H9 (cell line): ENCODE results near the gene RIPK1. TPM values are rescaled to one million over a fixed set of nuclear protein-coding genes. Genes with fewer than 3 reads are reported as not detected.
"Not testable (repeated sequence)": the region's sequence is repeated elsewhere in the genome, so short reads cannot be mapped to it uniquely, and the experiment has no call there.

Source experiments
- DNase-seq: peaks from one replicate; pipeline ENCODE4 v3.0.0-alpha.2; 2017
- H2AFZ ChIP-seq: one replicate; pipeline ENCODE4 v1.6.1; 2013; ENCODE audit warnings: mild to moderate bottlenecking, low read length, control low read depth, moderate library complexity
- H2AK5ac ChIP-seq: 2 replicates; pipeline ENCODE4 v1.6.1; 2013; ENCODE audit warnings: low read length, control low read depth, mixed read lengths; ENCODE audit not compliant: insufficient read length
- H2BK120ac ChIP-seq: one replicate; pipeline ENCODE4 v1.6.1; 2013; ENCODE audit warnings: low read depth, mild to moderate bottlenecking, low read length, control low read depth, inconsistent platforms; ENCODE audit not compliant: poor library complexity, severe bottlenecking
- H2BK12ac ChIP-seq: 2 replicates; pipeline ENCODE4 v1.6.1; 2013; ENCODE audit warnings: low read length, control low read depth, mixed read lengths, low read depth; ENCODE audit not compliant: insufficient read length
- H2BK15ac ChIP-seq: 2 replicates; pipeline ENCODE4 v1.6.1; 2013; ENCODE audit warnings: low read depth, low read length, control low read depth
- H2BK20ac ChIP-seq: one replicate; pipeline ENCODE4 v1.6.1; 2013; ENCODE audit warnings: low read depth, mild to moderate bottlenecking, low read length, control low read depth, inconsistent platforms; ENCODE audit not compliant: poor library complexity, severe bottlenecking
- H2BK5ac ChIP-seq: 2 replicates; pipeline ENCODE4 v1.6.1; 2013; ENCODE audit warnings: low read length, control low read depth, mixed read lengths; ENCODE audit not compliant: insufficient read length
- H3K14ac ChIP-seq: 2 replicates; pipeline ENCODE4 v1.6.1; 2013; ENCODE audit warnings: low read length, control low read depth; ENCODE audit not compliant: insufficient read depth
- H3K18ac ChIP-seq: 2 replicates; pipeline ENCODE4 v1.6.1; 2013; ENCODE audit warnings: low read depth, mild to moderate bottlenecking, mixed read lengths, low read length, control low read depth; ENCODE audit not compliant: insufficient read length
- H3K23ac ChIP-seq: 2 replicates; pipeline ENCODE4 v1.6.1; 2013; ENCODE audit warnings: low read length, control low read depth, mixed read lengths, low read depth; ENCODE audit not compliant: insufficient read length
- H3K23me2 ChIP-seq: 2 replicates; pipeline ENCODE4 v1.6.1; 2013; ENCODE audit warnings: low read depth, mild to moderate bottlenecking, mixed read lengths, low read length, control low read depth; ENCODE audit not compliant: insufficient read length, poor library complexity, severe bottlenecking
- H3K27ac ChIP-seq: 2 replicates; pipeline ENCODE4 v1.5.1; 2013; ENCODE audit warnings: low read length, control low read depth, mixed read lengths, low read depth; ENCODE audit not compliant: insufficient read length
- H3K27me3 ChIP-seq: 2 replicates; pipeline ENCODE4 v1.6.1; 2013; ENCODE audit warnings: low read length, control low read depth, inconsistent platforms; ENCODE audit not compliant: insufficient read depth
- H3K4ac ChIP-seq: 2 replicates; pipeline ENCODE4 v1.6.1; 2013; ENCODE audit warnings: low read depth, mild to moderate bottlenecking, control low read depth, inconsistent platforms, low read length, moderate library complexity
- H3K4me1 ChIP-seq: 2 replicates; pipeline ENCODE4 v1.6.1; 2013; ENCODE audit warnings: low read length, control low read depth, inconsistent platforms; ENCODE audit not compliant: insufficient read depth
- H3K4me2 ChIP-seq: 2 replicates; pipeline ENCODE4 v1.6.1; 2013; ENCODE audit warnings: low read length, control low read depth, mixed read lengths; ENCODE audit not compliant: insufficient read length, insufficient read depth
- H3K56ac ChIP-seq: 2 replicates; pipeline ENCODE4 v1.6.1; 2013; ENCODE audit warnings: low read depth, mild to moderate bottlenecking, mixed read lengths, low read length, control low read depth; ENCODE audit not compliant: insufficient read length
- H3K79me1 ChIP-seq: 2 replicates; pipeline ENCODE4 v1.6.1; 2013; ENCODE audit warnings: low read depth, mild to moderate bottlenecking, moderate library complexity, low read length, control low read depth, inconsistent platforms; ENCODE audit not compliant: insufficient read depth, poor library complexity, severe bottlenecking
- H3K79me2 ChIP-seq: 2 replicates; pipeline ENCODE4 v1.6.1; 2013; ENCODE audit warnings: low read length, control low read depth, inconsistent platforms; ENCODE audit not compliant: insufficient read depth
- H3K9ac ChIP-seq: 2 replicates; pipeline ENCODE4 v1.6.1; 2013; ENCODE audit warnings: low read length, control low read depth, mixed read lengths; ENCODE audit not compliant: insufficient read length; ENCODE audit errors: extremely low read depth
- H3K9me3 ChIP-seq: one replicate; pipeline ENCODE4 v1.6.1; 2013; ENCODE audit warnings: low read depth, low read length, inconsistent platforms; ENCODE audit not compliant: control insufficient read depth
- H3T11ph ChIP-seq: one replicate; pipeline ENCODE4 v1.6.1; 2013; ENCODE audit warnings: mild to moderate bottlenecking, low read length, control low read depth, inconsistent platforms
- H4K20me1 ChIP-seq: one replicate; pipeline ENCODE4 v1.6.1; 2013; ENCODE audit not compliant: control insufficient read depth, insufficient read length, insufficient read depth
- H4K5ac ChIP-seq: 2 replicates; pipeline ENCODE4 v1.6.1; 2013; ENCODE audit warnings: low read depth, mild to moderate bottlenecking, mixed read lengths, low read length, control low read depth; ENCODE audit not compliant: insufficient read length
- H4K8ac ChIP-seq: replicated peaks from 2 replicates; pipeline ENCODE4 v1.6.1; 2013; ENCODE audit warnings: low read length, control low read depth, mixed read lengths, low read depth; ENCODE audit not compliant: insufficient read length
- H4K91ac ChIP-seq: 2 replicates; pipeline ENCODE4 v1.6.1; 2013; ENCODE audit warnings: low read depth, mild to moderate bottlenecking, moderate library complexity, mixed read lengths, low read length, control low read depth; ENCODE audit not compliant: insufficient read length
- H3K27ac Mint-ChIP-seq, 3 experiments: 2 replicates in 2 of 3; 3 replicates in 1 of 3; pipeline ENCODE4 v1.8.0; 2020 to 2021; ENCODE audit warnings: mixed read lengths in 3 of 3, mild to moderate bottlenecking in 1 of 3, moderate library complexity in 1 of 3
- H3K27me3 Mint-ChIP-seq: 2 replicates; pipeline ENCODE4 v1.8.0; 2021; ENCODE audit warnings: low read depth, mild to moderate bottlenecking, moderate library complexity, mixed read lengths
- H3K36me3 Mint-ChIP-seq, 3 experiments: 2 replicates in 2 of 3; 3 replicates in 1 of 3; pipeline ENCODE4 v1.8.0; 2020 to 2021; ENCODE audit warnings: low read depth in 3 of 3, mixed read lengths in 3 of 3; ENCODE audit not compliant: insufficient read depth in 1 of 3
- H3K4me1 Mint-ChIP-seq, 2 experiments: 2 replicates each; pipeline ENCODE4 v1.8.0; 2020; ENCODE audit warnings: mixed read lengths in 2 of 2
- H3K4me3 Mint-ChIP-seq, 2 experiments: 2 replicates in 1 of 2; 3 replicates in 1 of 2; pipeline ENCODE4 v1.8.0; 2020 to 2021; ENCODE audit warnings: mild to moderate bottlenecking in 2 of 2, mixed read lengths in 2 of 2, moderate library complexity in 1 of 2
- H3K9me3 Mint-ChIP-seq, 2 experiments: 2 replicates in 1 of 2; 3 replicates in 1 of 2; pipeline ENCODE4 v1.8.0; 2020; ENCODE audit warnings: mild to moderate bottlenecking in 2 of 2, mixed read lengths in 2 of 2, moderate library complexity in 1 of 2
- CTCF ChIP-seq: fragments of 200-600 bp; sonication (generic); conservative IDR thresholded peaks from 3 replicates; pipeline ENCODE4 v1.8.0; 2021; ENCODE audit warnings: antibody characterized with exemption, mild to moderate bottlenecking
- WGBS: extraction: QIAGEN DNeasy Blood & Tissue Kit; methylation state at CpG from one replicate; pipeline ENCODE4 v1.1.7; 2013; ENCODE audit warnings: missing lambda C conversion rate, low lambda C conversion rate, mixed read lengths; ENCODE audit not compliant: insufficient read length; ENCODE audit errors: extremely low coverage; 5-methylcytosine and 5-hydroxymethylcytosine counted together
- total RNA-seq: library from RNA; stranded (reverse); gene quantifications from 2 replicates; pipeline ENCODE4 v1.2.1, GENCODE V29; 2021

Gene RIPK1
- total RNA-seq, 1 experiment from 2014 or later: 24.6 TPM

DNA sequence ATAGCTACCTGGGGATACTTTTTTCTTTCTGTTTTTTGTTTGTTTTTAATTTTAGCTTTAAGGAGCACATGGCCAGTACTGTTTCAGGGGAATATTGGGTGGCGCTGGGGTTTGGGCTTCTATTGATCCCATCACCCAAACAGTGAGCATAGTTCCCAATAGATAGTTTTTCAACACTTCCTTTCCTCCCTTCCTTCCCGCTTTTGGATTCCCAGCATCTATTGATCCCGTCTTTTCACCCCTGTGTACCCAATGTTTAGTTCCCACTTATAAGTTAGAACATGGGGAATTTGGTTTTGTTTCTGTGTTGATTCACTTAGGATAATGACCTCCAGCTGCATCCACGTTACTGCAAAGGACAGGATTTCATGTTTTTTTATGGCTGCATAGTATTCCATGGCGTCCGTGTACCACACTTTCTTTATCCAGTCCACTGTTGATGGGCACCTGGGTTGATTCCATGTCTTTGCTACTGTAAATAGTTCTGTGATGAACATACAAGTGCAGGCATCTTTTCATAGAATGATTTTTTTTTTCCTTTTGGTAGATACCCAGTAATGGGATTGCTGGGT lies 48.5 kb upstream of the RIPK1 start:
- Histone ChIP-seq H3K27me3 (no peaks in the 10 kb centered on the region), H3K9ac (no peak overlapping the region), H2AFZ (no peak overlapping the region), H3K79me1 (no peaks in the 10 kb centered on the region), H3K27ac (no peak overlapping the region), H3K23me2 (no peaks in the 10 kb centered on the region), H2BK5ac (no peak overlapping the region), H4K91ac (no peak overlapping the region), H2BK15ac (no peak overlapping the region), H4K20me1 (no peaks in the 10 kb centered on the region), H4K5ac (no peak overlapping the region), H3K14ac (no peak overlapping the region), H2BK12ac (no peak overlapping the region), H3K9me3 (no peaks in the 10 kb centered on the region), H3K4me2 (no peak overlapping the region), H3K56ac (no peak overlapping the region), H3K23ac (no peak overlapping the region), H2AK5ac (no peak overlapping the region), H4K8ac (no peak overlapping the region), H3K4me1 (peaks cover 4% of the 10 kb centered on the region; the same call in 1 of the 2 replicates), H3K79me2 (no peaks in the 10 kb centered on the region), H2BK120ac (no peak overlapping the region), H3K4ac (no peak overlapping the region), H2BK20ac (no peak overlapping the region), H3K18ac (no peak overlapping the region), H3T11ph (no peak overlapping the region)
- peaks cover 2 to 9% of the 10 kb centered on the region in 2 experiments; a peak in 4 of 5 replicates for H3K9me3 Mint-ChIP-seq
- DNase-seq: no peak
- WGBS: no CpG with 5 or more reads among the region's 6 CpGs
- no peak for TF ChIP-seq CTCF
- peaks cover 20 to 22% of the 10 kb centered on the region in 2 experiments for H3K4me1 Mint-ChIP-seq
- peaks cover 48 to 77% (median 61%) of the 10 kb centered on the region in 3 experiments for H3K36me3 Mint-ChIP-seq
- H3K27me3 Mint-ChIP-seq: no peaks in the 10 kb centered on the region
- no peak overlapping the region for H3K4me3 Mint-ChIP-seq
- H3K27ac Mint-ChIP-seq: no peak overlapping the region

- not testable (repeated sequence) for H3K9me3 Mint-ChIP-seq, H3K4me3 Mint-ChIP-seq, H4K91ac ChIP-seq, H4K8ac ChIP-seq, H3K27ac ChIP-seq, H3K9ac ChIP-seq, H3K27me3 ChIP-seq, H3K9me3 ChIP-seq, H3K18ac ChIP-seq, H3K79me1 ChIP-seq, H4K5ac ChIP-seq, H3K14ac ChIP-seq, H3K23ac ChIP-seq, H3K4me1 ChIP-seq, H3K27ac Mint-ChIP-seq, H3K23me2 ChIP-seq, H3K4ac ChIP-seq, H2BK12ac ChIP-seq, H4K20me1 ChIP-seq, H3T11ph ChIP-seq, H2BK5ac ChIP-seq, H3K56ac ChIP-seq, DNase-seq, H2AK5ac ChIP-seq, H3K4me2 ChIP-seq, H2BK15ac ChIP-seq, H3K27me3 Mint-ChIP-seq, H2BK20ac ChIP-seq, H2BK120ac ChIP-seq, H2AFZ ChIP-seq, H3K79me2 ChIP-seq
- Mint-ChIP-seq H3K36me3 (peaks cover 40 to 65% (median 50%) of the 10 kb centered on the region in 3 experiments), H3K4me1 (peaks cover 27 to 28% of the 10 kb centered on the region in 2 experiments)
- WGBS: no CpG with 5 or more reads among the region's 2 CpGs
Measured at GRCh38 chr6:3020976-3021598, 47.2 kb upstream of the RIPK1 start.
